HTR-8/SVneo (cell line): ENCODE data around the gene MCMBP.
"Not testable (repeated sequence)": the region's sequence is repeated elsewhere in the genome, so short reads cannot be mapped to it uniquely, and the experiment has no call there.

Experiments
- DNase-seq: peaks from one replicate; pipeline ENCODE4 v3.0.0; 2011; ENCODE audit warnings: low spot score, mixed read lengths; ENCODE audit not compliant: insufficient read length
- FAIRE-seq: peaks from 2 replicates; lab custom pipeline; 2011; peaks lifted over from hg19 to GRCh38; lab: Jason Lieb, UNC

Gene MCMBP

GRCh38 chr10:119796039-119796438, 76.6 kb downstream of the MCMBP start:
- FAIRE-seq (no peak), DNase-seq (no peak)

GRCh38 chr10:119795101-119795500, 77.5 kb downstream of the MCMBP start:
- not testable (repeated sequence) for FAIRE-seq, DNase-seq

- no peak for FAIRE-seq
- DNase-seq: peak; percentile 35
Observed at GRCh38 chr10:119786117-119786769, 86.4 kb downstream of the MCMBP start.

DNA sequence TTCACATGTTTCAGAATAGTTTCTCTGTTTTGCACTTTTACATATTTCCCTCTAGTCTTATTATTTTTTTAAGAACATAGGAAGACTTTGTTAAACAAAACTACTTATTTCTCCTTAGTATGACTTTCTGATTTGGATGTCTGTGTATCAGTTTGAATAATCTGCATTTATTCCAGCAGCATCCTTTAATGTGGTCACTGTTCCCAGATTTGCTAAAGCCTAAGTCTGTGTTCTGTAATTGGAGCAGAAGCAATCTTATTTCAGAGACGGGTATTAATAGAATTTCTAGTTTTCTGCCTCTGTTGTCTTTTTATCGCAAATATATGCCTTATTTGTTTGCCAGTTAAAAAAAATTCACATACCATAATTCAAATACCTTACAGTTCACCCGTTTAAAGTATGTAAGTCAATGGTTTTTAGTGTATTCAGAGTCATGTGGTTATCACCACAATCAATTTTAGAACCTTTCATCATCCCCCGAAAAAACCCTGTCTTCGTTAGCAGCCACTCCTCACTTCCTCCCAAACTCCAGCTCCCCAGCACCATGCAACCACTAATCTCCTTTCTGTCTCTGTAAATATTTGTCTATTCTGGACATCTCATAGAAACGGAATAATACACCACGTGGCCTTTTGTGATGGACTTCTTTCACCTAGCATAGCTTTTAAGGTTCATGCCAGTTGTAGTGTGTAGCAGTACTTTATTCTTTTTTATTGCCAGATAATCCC, 88.1 kb downstream of the MCMBP start:
- DNase-seq: no peak

GRCh38 chr10:119783665-119784027, 89.0 kb downstream of the MCMBP start:
- no peak for FAIRE-seq
- DNase-seq: no peak

More for the DNA sequence above, 88.1 kb downstream of the MCMBP start:
- no peak for FAIRE-seq

GRCh38 chr10:119782981-119783664, 89.5 kb downstream of the MCMBP start:
- DNase-seq (no peak), FAIRE-seq (no peak)

GRCh38 chr10:119781498-119781897, 91.1 kb downstream of the MCMBP start:
- DNase-seq (no peak), FAIRE-seq (no peak)

DNA sequence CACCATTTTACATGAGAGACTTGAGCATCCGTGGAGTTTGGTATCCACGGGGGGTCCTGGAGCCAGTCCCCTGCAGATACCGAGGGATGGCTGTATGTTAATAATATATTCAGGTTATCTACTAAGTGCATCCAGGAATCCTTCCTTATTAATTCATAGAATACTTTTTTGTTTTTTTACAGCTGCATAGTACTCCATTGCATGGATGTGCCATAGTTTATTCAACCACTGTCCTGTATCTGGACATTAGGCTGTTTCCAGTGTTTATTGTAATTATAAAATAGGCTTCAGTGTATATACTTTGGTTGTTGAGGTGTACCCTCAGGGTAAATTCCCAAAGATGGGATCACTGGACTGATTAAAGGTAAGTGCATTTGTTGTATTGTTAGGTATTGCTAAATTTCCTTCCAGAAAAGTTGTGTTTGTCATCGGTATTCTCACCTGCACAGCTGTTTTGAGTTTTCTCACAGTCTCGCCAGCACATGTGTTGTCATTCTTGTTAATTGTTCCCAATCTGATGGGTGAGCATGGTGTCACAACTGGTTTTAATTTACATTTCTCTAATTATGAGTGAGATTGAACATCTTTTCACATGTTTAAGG, 91.7 kb downstream of the MCMBP start:
- DNase-seq (no peak), FAIRE-seq (no peak)
